Vagina (tissue), 2 donors: Measurements from ENCODE around the gene RCE1.

ENCODE experiments used
- POLR2A ChIP-seq, 2 donors: fragments of 450-650 bp; IDR thresholded peaks; one replicate each; pipeline ENCODE4 v1.6.1; 2017; ENCODE audit warnings: antibody characterized with exemption in 2 of 2, mild to moderate bottlenecking in 2 of 2, moderate library complexity in 2 of 2
- POLR2AphosphoS5 ChIP-seq, 2 donors: sonication (generic); formaldehyde crosslinking; IDR thresholded peaks; one replicate each; pipeline ENCODE4 v1.9.0; 2017; ENCODE audit warnings: antibody characterized with exemption in 2 of 2, mild to moderate bottlenecking in 2 of 2, low read depth in 1 of 2; ENCODE audit not compliant: insufficient read depth in 1 of 2
- TF ChIP-seq, protein P1 (sequence below), 3 experiments: fragments of 450-650 bp in 2 of 3; fragments of 200-600 bp in 1 of 3; sonication (generic) in 1 of 3; IDR thresholded peaks; one replicate each; pipeline ENCODE4 v1.5.1; 2017 to 2019; ENCODE audit warnings: antibody characterized with exemption in 3 of 3, mild to moderate bottlenecking in 2 of 3, moderate library complexity in 2 of 3

DNA sequence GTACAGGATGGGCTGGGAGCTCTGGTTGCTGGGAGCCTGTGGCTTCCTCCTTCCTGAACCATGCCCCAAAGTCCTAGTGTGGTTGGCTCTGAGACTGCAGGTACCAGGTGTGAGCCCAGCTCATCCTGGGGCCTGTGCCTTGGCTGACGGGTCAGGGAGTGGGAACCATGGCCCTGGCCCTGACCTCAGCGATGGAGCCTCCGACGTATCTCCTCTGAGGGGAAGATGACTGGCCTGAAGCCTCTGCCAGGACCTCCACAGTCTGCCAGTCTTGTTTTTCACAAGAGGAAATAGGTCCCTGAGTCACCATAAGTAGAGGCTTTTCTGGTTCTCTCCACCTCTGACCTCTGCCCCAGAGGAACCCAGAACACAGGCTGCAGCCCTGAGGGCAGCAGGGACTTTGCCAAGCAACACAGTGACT is 3.4 kb downstream of the RCE1 start:
- TF ChIP-seq, protein P1, sequence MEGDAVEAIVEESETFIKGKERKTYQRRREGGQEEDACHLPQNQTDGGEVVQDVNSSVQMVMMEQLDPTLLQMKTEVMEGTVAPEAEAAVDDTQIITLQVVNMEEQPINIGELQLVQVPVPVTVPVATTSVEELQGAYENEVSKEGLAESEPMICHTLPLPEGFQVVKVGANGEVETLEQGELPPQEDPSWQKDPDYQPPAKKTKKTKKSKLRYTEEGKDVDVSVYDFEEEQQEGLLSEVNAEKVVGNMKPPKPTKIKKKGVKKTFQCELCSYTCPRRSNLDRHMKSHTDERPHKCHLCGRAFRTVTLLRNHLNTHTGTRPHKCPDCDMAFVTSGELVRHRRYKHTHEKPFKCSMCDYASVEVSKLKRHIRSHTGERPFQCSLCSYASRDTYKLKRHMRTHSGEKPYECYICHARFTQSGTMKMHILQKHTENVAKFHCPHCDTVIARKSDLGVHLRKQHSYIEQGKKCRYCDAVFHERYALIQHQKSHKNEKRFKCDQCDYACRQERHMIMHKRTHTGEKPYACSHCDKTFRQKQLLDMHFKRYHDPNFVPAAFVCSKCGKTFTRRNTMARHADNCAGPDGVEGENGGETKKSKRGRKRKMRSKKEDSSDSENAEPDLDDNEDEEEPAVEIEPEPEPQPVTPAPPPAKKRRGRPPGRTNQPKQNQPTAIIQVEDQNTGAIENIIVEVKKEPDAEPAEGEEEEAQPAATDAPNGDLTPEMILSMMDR (IDR thresholded peaks at IDR 0.05) = no peak
- TF ChIP-seq POLR2AphosphoS5 (IDR thresholded peaks at IDR 0.05; ENCODE audit: insufficient read depth in 1 of 2, low read depth in 1 of 2) (no peak), POLR2A (IDR thresholded peaks at IDR 0.05) (no peak)
